Upper lobe of right lung (tissue), 1 donor: ENCODE results near the gene GAD1. TPM values are rescaled to one million over a fixed set of nuclear protein-coding genes. Genes with fewer than 3 reads are reported as not detected.

Experiments
- ATAC-seq: fragments of 200-7000 bp; cut with Tn5 transposase; one replicate; pipeline ENCODE4 v1.9.1; 2020; ENCODE audit warnings: mild to moderate bottlenecking, moderate library complexity
- DNase-seq: peaks from one replicate; pipeline ENCODE4 v3.0.0-alpha.2; 2020
- H3K27ac ChIP-seq: fragments of 200-600 bp; one replicate; pipeline ENCODE4 v1.8.0; 2022
- H3K27me3 ChIP-seq: fragments of 200-600 bp; one replicate; pipeline ENCODE4 v1.8.0; 2022; ENCODE audit warnings: mild to moderate bottlenecking
- H3K36me3 ChIP-seq: fragments of 200-600 bp; one replicate; pipeline ENCODE4 v1.8.0; 2022
- H3K4me1 ChIP-seq: fragments of 200-600 bp; one replicate; pipeline ENCODE4 v1.8.0; 2022
- H3K4me3 ChIP-seq: fragments of 200-600 bp; one replicate; pipeline ENCODE4 v1.8.0; 2022; ENCODE audit warnings: mild to moderate bottlenecking
- H3K9me3 ChIP-seq: fragments of 200-600 bp; one replicate; pipeline ENCODE4 v1.8.0; 2022
- CTCF ChIP-seq: fragments of 200-600 bp; IDR thresholded peaks from one replicate; pipeline ENCODE4 v1.8.0; 2022; ENCODE audit warnings: antibody characterized with exemption
- intact Hi-C: fragments of 100-400 bp; cut with DNase I; formaldehyde crosslinking; loops from one replicate; pipeline ENCODE4 v1.11.0; 2022
- total RNA-seq: library from RNA; stranded (reverse); fragmentation: NEBNext Ultra II Directional; extraction: Animal tissue kit (Norgen Biotek cat#: 25700); gene quantifications from one replicate; pipeline ENCODE4 v1.2.1, GENCODE V29; 2021
- donor health status: DM: no; HTN: yes; CAD: no; lungs with severe emphysema.

Gene GAD1
- total RNA-seq, 1 donor from 2014 or later, result not detected

- peak; percentile 92 for ATAC-seq
- Histone ChIP-seq H3K4me1 (peaks cover 5% of the 10 kb centered on the region), H3K27ac (no peak overlapping the region), H3K27me3 (no peaks in the 10 kb centered on the region), H3K4me3 (no peak overlapping the region), H3K9me3 (no peaks in the 10 kb centered on the region), H3K36me3 (no peaks in the 10 kb centered on the region)
- intact Hi-C loops, result no loop called here
- DNase-seq, result peak; percentile 82
- TF ChIP-seq CTCF, result peak; percentile 94
Observed at GRCh38 chr2:170873035-170873692, 56.5 kb downstream of the GAD1 start.

- intact Hi-C loops, result no loop called here
- no peak for ATAC-seq
- no peaks in the 10 kb centered on the region for H3K27me3 ChIP-seq
- H3K4me3 ChIP-seq, result no peak overlapping the region
- no peak for TF ChIP-seq CTCF
- no peak overlapping the region for H3K27ac ChIP-seq
- no peaks in the 10 kb centered on the region for H3K36me3 ChIP-seq
- peaks cover 5% of the 10 kb centered on the region for H3K4me1 ChIP-seq
- H3K9me3 ChIP-seq, result no peaks in the 10 kb centered on the region
- no peak for DNase-seq
Observed at GRCh38 chr2:170878066-170878465, 61.4 kb downstream of the GAD1 start.

- intact Hi-C loops, result no loop called here
- Histone ChIP-seq H3K36me3 (no peaks in the 10 kb centered on the region), H3K27ac (no peak overlapping the region), H3K27me3 (no peaks in the 10 kb centered on the region), H3K9me3 (no peaks in the 10 kb centered on the region), H3K4me1 (peaks cover 1% of the 10 kb centered on the region), H3K4me3 (no peak overlapping the region)
- DNase-seq, result no peak
- ATAC-seq, result no peak
- no peak for TF ChIP-seq CTCF
Observed at GRCh38 chr2:170878505-170878904, 61.8 kb downstream of the GAD1 start.

GRCh38 chr2:170881840-170882239 is 65.2 kb downstream of the GAD1 start:
- TF ChIP-seq CTCF, result no peak

GRCh38 chr2:170882758-170883157 is 66.1 kb downstream of the GAD1 start:
- no peaks in the 10 kb centered on the region for H3K27me3 ChIP-seq
- intact Hi-C loops, result no loop called here
- no peak overlapping the region for H3K4me3 ChIP-seq
- ATAC-seq (no peak), DNase-seq (no peak)
- H3K9me3 ChIP-seq, result no peaks in the 10 kb centered on the region
- H3K36me3 ChIP-seq, result no peaks in the 10 kb centered on the region
- H3K4me1 ChIP-seq, result no peaks in the 10 kb centered on the region
- no peak for TF ChIP-seq CTCF
- H3K27ac ChIP-seq, result no peak overlapping the region

More at GRCh38 chr2:170881840-170882239, 65.2 kb downstream of the GAD1 start:
- no peaks in the 10 kb centered on the region for H3K27me3 ChIP-seq
- H3K4me3 ChIP-seq, result no peak overlapping the region
- intact Hi-C loops, result no loop called here
- no peaks in the 10 kb centered on the region for H3K4me1 ChIP-seq
- ATAC-seq (no peak), DNase-seq (no peak)
- no peaks in the 10 kb centered on the region for H3K36me3 ChIP-seq
- H3K27ac ChIP-seq, result no peak overlapping the region
- H3K9me3 ChIP-seq, result no peaks in the 10 kb centered on the region

- Histone ChIP-seq H3K4me3 (no peak overlapping the region), H3K27me3 (no peaks in the 10 kb centered on the region), H3K27ac (no peak overlapping the region), H3K36me3 (no peaks in the 10 kb centered on the region), H3K4me1 (no peaks in the 10 kb centered on the region), H3K9me3 (no peaks in the 10 kb centered on the region)
- no peak for DNase-seq
- no peak for ATAC-seq
- TF ChIP-seq CTCF, result no peak
- intact Hi-C loops, result no loop called here
Observed at GRCh38 chr2:170883683-170884082, 67.0 kb downstream of the GAD1 start.
